Measurements from ENCODE around the gene VWF.
A peak's percentile ranks its signal among the peaks of the same experiment; 100 is the strongest.

VWF gene

GRCh38 chr12:6077692-6078083, 46.8 kb downstream of the VWF start:
- DNase-seq (ENCODE audit: low read depth in 2 of 2): no peak

GRCh38 chr12:6076776-6077691, 47.4 kb downstream of the VWF start:
- no peak for DNase-seq (ENCODE audit: low read depth in 2 of 2)

GRCh38 chr12:6076346-6076745, 48.1 kb downstream of the VWF start:
- no peak for DNase-seq (ENCODE audit: low read depth in 2 of 2)

- no peak for DNase-seq (ENCODE audit: low read depth in 2 of 2)
Observed at GRCh38 chr12:6074979-6075585, 49.4 kb downstream of the VWF start.

DNA sequence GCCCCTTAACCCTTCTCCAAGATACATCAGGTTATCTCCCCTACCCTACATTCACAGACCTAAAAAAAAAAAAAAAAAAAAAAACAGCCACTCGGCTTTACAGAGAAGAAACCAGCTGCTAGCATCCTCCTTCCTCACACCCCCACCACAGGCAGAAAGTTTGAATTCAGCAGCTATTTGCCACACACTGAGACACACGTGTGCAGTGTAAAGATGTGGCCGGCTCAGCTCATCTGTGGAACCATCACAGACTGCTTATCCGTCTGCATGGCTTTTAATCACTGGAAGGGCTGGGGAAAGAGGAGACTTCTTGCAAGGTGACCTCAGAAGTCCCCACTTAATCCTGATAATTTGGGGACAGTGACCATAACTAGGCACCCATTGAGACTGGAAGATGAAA, 50.0 kb downstream of the VWF start:
- DNase-seq (ENCODE audit: low read depth in 2 of 2): no peak

GRCh38 chr12:6073426-6073825, 51.0 kb downstream of the VWF start:
- no peak for DNase-seq (ENCODE audit: low read depth in 2 of 2)

- no peak for DNase-seq (ENCODE audit: low read depth in 2 of 2)
Observed at GRCh38 chr12:6072302-6072752, 52.1 kb downstream of the VWF start.

DNA sequence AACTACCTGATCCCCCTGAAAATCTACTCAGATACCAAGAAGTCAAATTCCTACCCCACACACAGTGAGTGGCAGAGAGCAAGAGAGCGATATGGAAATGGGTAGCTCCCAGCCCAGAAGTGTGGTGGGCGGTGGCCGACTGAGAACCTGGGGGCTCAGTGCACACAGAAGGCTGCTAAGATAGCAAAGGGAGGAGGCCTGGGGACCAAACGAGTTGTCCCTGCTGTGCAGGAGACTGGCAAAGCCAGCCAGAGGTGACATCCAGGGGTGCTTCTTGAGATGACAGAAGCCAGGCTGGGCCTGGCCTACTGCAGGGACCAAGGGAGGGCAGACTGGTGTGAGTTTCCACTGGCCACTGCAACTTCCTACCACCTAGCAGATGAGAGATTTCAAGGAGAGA, 52.9 kb downstream of the VWF start:
- no peak for DNase-seq (ENCODE audit: low read depth in 2 of 2)

DNA sequence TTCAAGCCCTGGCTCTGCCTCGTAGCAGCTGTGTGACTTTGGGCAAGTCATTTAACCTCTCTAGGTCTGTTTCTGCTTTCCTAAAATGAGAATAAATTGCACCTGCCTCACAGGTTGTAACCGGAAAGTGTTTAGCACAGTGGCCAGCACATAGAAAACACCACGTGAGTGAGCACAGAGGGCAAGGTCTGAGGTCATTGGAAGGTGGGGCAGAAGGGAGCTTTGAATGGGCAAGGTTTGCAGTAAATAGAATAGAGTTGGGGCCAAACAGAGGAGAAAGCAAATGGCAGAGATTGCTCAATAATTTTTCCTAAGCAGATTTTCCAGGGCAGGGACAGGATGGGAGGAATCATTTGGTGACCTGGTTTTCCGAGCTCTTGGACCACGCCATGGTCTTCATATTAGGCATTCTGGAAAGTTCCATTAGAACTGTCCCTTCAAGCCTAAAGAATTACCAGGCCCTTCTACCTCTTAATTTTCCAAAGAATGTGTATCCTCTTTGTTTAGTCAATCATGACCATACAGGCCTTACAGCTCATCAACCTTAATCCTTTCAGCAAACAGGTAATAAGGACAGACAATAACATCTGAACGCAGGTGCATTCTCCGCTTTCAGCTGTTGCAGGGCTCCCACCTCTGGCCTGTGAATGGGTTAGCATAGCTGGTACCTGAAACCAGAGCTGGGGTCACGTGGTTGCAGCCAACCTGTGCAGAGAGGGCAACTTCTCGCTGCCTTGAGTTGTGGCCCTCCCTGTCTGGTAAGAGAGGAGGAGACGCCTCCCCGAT, 53.8 kb downstream of the VWF start:
- DNase-seq (ENCODE audit: low read depth in 2 of 2): no peak

- no peak for DNase-seq (ENCODE audit: low read depth in 2 of 2)
Observed at GRCh38 chr12:6069437-6070093, 54.9 kb downstream of the VWF start.

GRCh38 chr12:6068227-6068626, 56.2 kb downstream of the VWF start:
- DNase-seq (ENCODE audit: low read depth in 2 of 2): no peak

DNA sequence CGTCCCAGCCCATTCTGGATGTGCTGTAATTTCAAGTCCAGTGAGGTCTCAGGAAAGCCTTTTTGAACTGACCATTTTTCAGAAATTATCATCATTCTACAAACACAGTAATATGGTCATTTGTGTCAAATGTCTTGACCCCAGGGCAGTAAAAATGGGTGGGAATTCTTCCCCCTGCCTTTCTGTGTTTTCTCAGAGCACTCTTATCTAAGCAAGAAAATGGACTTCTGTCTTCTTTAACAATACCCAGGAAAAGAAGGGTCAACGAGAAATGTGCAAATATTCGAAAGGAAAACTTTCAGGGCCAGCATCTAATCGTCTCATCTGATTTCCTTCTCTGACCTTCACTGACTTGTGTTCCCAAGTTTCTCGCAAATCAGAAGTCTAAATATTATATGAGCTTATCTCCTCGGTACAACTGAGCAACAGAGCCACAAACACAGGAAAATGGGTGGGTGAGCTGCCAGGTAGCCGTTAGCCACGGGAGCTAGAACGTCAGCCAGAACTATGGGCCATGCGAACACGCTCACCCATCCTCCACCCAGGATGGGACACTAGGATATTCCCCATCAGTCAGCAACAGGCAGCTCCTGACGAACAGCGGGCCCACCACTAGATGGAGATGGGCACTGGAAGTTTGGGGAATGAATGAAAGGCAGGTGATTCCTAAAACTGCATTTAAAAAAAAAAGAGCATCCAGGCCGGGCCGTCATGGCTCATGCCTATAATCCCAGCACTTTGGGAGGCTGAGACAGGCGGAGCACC, 57.1 kb downstream of the VWF start:
- DNase-seq (ENCODE audit: low read depth in 2 of 2): no peak

- DNase-seq (ENCODE audit: low read depth in 2 of 2): no peak
Observed at GRCh38 chr12:6066651-6067050, 57.8 kb downstream of the VWF start.

DNA sequence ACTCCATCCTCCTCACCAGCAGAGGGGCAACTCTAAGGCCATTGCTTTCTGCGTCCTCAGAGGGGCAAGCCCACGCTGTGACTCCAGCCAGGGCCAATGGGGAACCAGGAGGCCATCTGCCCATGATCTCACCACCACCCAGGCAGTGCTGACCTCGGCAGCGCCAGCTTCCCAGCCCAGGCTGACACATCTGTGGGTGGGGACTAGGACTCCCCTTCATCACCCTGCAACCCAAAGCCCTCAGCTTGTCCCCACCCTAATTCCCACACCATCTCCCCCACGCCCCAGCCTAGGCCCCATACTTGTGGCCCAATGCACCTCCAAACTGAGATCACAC, 58.6 kb downstream of the VWF start:
- no peak for DNase-seq (ENCODE audit: low read depth in 2 of 2)

GRCh38 chr12:6065131-6065862, 59.2 kb downstream of the VWF start:
- DNase-seq (ENCODE audit: low read depth in 2 of 2): no peak

DNA sequence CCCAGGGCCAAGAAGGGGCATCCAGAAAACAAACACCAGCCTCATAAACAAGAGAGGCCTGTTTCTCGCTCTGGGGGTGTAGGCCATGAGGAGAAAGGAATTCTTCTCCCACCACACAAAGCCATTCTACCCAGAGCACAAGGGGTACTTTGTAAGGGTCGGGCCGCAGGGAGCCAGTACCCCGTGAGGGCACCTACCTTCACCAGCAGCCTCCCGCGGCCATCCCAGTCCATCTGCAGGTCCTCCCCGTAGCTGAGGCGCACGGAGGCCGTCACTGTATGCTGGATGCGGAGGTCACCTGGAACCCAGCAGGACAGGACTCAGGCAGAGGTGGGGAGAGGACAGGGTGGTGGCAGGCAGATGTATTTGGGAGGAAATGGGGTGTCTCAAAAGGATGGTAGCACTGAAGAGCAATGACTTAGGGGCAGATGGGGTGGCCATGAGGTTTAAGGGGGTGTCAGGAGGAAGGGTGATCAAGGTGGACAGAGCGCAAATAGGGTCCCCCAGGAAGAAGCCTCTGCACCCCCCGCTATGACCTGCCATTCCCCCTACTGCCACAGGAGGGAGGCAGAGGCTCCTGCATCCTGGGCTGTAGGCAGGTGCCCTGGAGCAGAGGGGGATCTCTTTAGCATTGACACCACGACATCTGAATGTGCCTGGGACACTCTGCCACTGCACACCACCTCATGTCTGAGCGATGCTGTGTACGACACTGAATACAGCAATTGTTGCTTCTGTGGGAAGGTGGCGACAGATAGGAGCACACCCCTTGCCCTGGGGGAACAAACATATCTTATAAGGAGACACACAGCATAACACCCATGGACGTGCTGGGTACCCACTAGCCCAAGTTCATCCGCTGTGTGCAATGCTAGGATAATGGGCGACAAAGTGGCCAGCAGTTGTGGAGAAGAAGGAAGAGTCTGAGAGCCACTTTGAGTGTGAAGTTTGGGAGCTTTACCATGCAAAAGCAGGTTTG, 61.4 kb downstream of the VWF start:
- DNase-seq (ENCODE audit: low read depth in 2 of 2): peak in 1 of 2 donors; percentile 43

GRCh38 chr12:6062395-6062756, 62.1 kb downstream of the VWF start:
- no peak for DNase-seq (ENCODE audit: low read depth in 2 of 2)

GRCh38 chr12:6061660-6062059, 62.8 kb downstream of the VWF start:
- no peak for DNase-seq (ENCODE audit: low read depth in 2 of 2)

DNA sequence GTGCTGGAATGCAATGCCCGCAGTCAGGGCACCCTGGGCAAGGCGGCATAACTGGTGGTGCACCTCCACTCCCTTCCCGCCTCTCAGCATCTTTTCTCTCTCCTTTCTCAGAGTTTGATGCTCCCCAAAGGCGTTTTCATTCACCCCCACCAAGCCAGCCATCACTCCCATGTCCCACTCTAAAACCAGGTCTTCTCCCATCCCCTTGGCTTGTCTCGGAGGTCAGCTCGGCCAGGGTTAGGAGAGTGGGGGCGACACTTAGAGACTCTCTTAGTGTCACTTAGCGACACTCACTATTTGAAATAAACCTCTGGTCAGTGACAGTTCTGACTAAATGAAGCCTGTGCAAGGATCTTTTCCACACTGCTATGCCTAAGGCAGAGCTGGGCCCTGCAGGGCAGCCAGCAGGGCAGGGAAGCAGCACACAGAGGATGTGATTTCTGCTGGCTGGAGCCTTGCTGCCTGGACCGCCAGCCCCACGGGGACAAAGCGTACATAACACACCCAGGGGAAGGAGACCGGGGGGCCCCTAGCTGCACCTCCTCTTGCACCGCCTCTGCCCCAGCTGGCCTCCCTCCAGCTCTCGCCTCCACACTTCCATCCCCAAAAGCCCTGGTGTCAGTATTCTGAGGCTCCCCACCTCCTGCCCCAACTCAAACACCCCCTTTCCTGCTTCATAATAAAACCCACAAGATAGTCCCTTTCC, 64.5 kb downstream of the VWF start:
- no peak for DNase-seq (ENCODE audit: low read depth in 2 of 2)

Measured in activated CD8-positive, alpha-beta memory T cell treated with anti-CD3 and anti-CD28 coated beads for 4 hours (primary cell).